22Rv1 (cell line): ENCODE measurements around the gene IL4R.
"Not testable (repeated sequence)": the region's sequence is repeated elsewhere in the genome, so short reads cannot be mapped to it uniquely, and the experiment has no call there.

Experiments
- H3K27ac ChIP-seq: fragments of 450-650 bp; 2 replicates; pipeline ENCODE4 v1.5.1; 2017
- CTCF ChIP-seq: fragments of 450-650 bp; IDR thresholded peaks from 2 replicates; pipeline ENCODE4 v1.5.1; 2017; ENCODE audit warnings: mild to moderate bottlenecking
- ZFX ChIP-seq: fragments of 450-650 bp; IDR thresholded peaks from 2 replicates; pipeline ENCODE4 v1.6.1; 2017; ENCODE audit warnings: antibody characterized with exemption, borderline replicate concordance

Gene IL4R

GRCh38 chr16:27386674-27387073 lies 72.9 kb downstream of the IL4R start:
- no peak overlapping the region for H3K27ac ChIP-seq
- TF ChIP-seq ZFX (no peak), CTCF (no peak)

GRCh38 chr16:27387724-27388123 lies 74.0 kb downstream of the IL4R start:
- H3K27ac ChIP-seq = no peak overlapping the region
- TF ChIP-seq CTCF (no peak), ZFX (no peak)

GRCh38 chr16:27389272-27389961 lies 75.6 kb downstream of the IL4R start:
- TF ChIP-seq ZFX = no peak
- TF ChIP-seq CTCF = no peak
- no peak overlapping the region for H3K27ac ChIP-seq

- H3K27ac ChIP-seq = no peak overlapping the region
- no peak for TF ChIP-seq ZFX
- no peak for TF ChIP-seq CTCF
These were observed 76.4 kb downstream of the IL4R start for GRCh38 chr16:27390151-27390550.

GRCh38 chr16:27392671-27393070 lies 78.9 kb downstream of the IL4R start:
- H3K27ac ChIP-seq = no peak overlapping the region
- TF ChIP-seq ZFX = no peak
- no peak for TF ChIP-seq CTCF

GRCh38 chr16:27394516-27394915 lies 80.7 kb downstream of the IL4R start:
- TF ChIP-seq CTCF = no peak
- no peak for TF ChIP-seq ZFX

GRCh38 chr16:27398341-27398893 lies 84.6 kb downstream of the IL4R start:
- H3K27ac ChIP-seq = not testable (repeated sequence)

More at GRCh38 chr16:27394516-27394915, 80.7 kb downstream of the IL4R start:
- H3K27ac ChIP-seq = no peak overlapping the region
